Lower leg skin (tissue), 3 donors: ENCODE measurements around the gene NFIA.

Source experiments
- CTCF ChIP-seq, 3 donors: fragments of 450-650 bp; IDR thresholded peaks; one replicate each; pipeline ENCODE4 v1.5.1; 2016; ENCODE audit warnings: antibody characterized with exemption in 3 of 3, mild to moderate bottlenecking in 3 of 3, moderate library complexity in 2 of 3
- POLR2A ChIP-seq, 2 donors: fragments of 450-650 bp; IDR thresholded peaks; one replicate each; pipeline ENCODE4 v1.6.1; 2016 to 2017; ENCODE audit warnings: antibody characterized with exemption in 2 of 2, mild to moderate bottlenecking in 1 of 2, moderate library complexity in 1 of 2

- TF ChIP-seq CTCF (IDR thresholded peaks at IDR 0.05) (no peak), POLR2A (IDR thresholded peaks at IDR 0.05) (no peak)
These were observed 379.3 kb downstream of the NFIA start for GRCh38 chr1:61461406-61462384.
